Activated CD8-positive, alpha-beta T cell treated with anti-CD3 and anti-CD28 coated beads, Interleukin-2, amount 10 ng/mL, durations not matched to agents 7 days and 5 days (primary cell): ENCODE results near the gene TMEM53. TPM values are rescaled to one million over a fixed set of nuclear protein-coding genes. Genes with fewer than 3 reads are reported as not detected.
A peak's percentile ranks its signal among the peaks of the same experiment; 100 is the strongest.

Experiments
- ATAC-seq: fragments of 150-1000 bp; cut with Tn5 transposase; one replicate; pipeline ENCODE4 v1.10.0; 2021; ENCODE audit warnings: moderate library complexity
- CTCF ChIA-PET: fragments of 350-600 bp; sonication (Branson Sonifier 250); formaldehyde crosslinking; loops from one replicate; lab custom pipeline; 2021; ENCODE audit warnings: antibody characterized with exemption; lab: Charles Lee
- POLR2A ChIA-PET: fragments of 350-600 bp; sonication (Branson Sonifier 250); formaldehyde crosslinking; loops from one replicate; lab custom pipeline; 2021; ENCODE audit warnings: antibody characterized with exemption; lab: Charles Lee
- DNase-seq: peaks from one replicate; pipeline ENCODE4 v3.0.0-alpha.2; 2020
- H3K27ac Mint-ChIP-seq: one replicate; pipeline ENCODE4 v1.8.0; 2021; ENCODE audit warnings: mild to moderate bottlenecking, mixed read lengths
- H3K27me3 Mint-ChIP-seq: one replicate; pipeline ENCODE4 v1.8.0; 2021; ENCODE audit warnings: low read depth, mixed read lengths
- H3K36me3 Mint-ChIP-seq: one replicate; pipeline ENCODE4 v1.8.0; 2021; ENCODE audit warnings: low read depth, mixed read lengths
- H3K4me1 Mint-ChIP-seq: one replicate; pipeline ENCODE4 v1.8.0; 2021; ENCODE audit warnings: low read depth, mixed read lengths
- H3K4me3 Mint-ChIP-seq: one replicate; pipeline ENCODE4 v1.8.0; 2021; ENCODE audit warnings: mild to moderate bottlenecking, mixed read lengths
- H3K9me3 Mint-ChIP-seq: one replicate; pipeline ENCODE4 v1.8.0; 2022; ENCODE audit warnings: mixed read lengths; ENCODE audit not compliant: insufficient read depth
- total RNA-seq, 2 experiments: library from RNA; stranded (reverse); gene quantifications; one replicate each; pipeline ENCODE4 v1.2.3, GENCODE V29; 2021

The TMEM53 gene
- total RNA-seq, 2 experiments from 2014 or later: 4.0 to 4.6 TPM

- ATAC-seq (peak; percentile 39), DNase-seq (no peak)
- Mint-ChIP-seq H3K9me3 (no peaks in the 10 kb centered on the region), H3K27me3 (peaks cover 2% of the 10 kb centered on the region), H3K36me3 (no peaks in the 10 kb centered on the region), H3K27ac (no peak overlapping the region), H3K4me3 (no peak overlapping the region), H3K4me1 (peaks cover 8% of the 10 kb centered on the region)
- CTCF ChIA-PET: interaction anchor here (1.3 to 5.8 kb wide), 2 partner anchors 9 to 32 kb away, joined by 3 to 24 read pairs; partner anchors contain the start of gene ARMH1
- POLR2A ChIA-PET: interaction anchor here (0.6 to 1.9 kb wide), 4 partner anchors 11 to 37 kb away, joined by 3 to 9 read pairs (median 4); no protein-coding TSS in a partner anchor
Measured at GRCh38 chr1:44684525-44684924, 10.2 kb upstream of the TMEM53 start.

- ATAC-seq (no peak), DNase-seq (no peak)
- ChIA-PET CTCF (interaction anchor here (5.8 kb wide), 1 partner anchor 30 kb away, joined by 24 read pairs; no protein-coding TSS in a partner anchor), POLR2A (interaction anchor here (0.7 to 1.9 kb wide), 2 partner anchors 39 to 50 kb away, joined by 3 to 9 read pairs; no protein-coding TSS in a partner anchor)
- Mint-ChIP-seq H3K27me3 (no peaks in the 10 kb centered on the region), H3K27ac (no peak overlapping the region), H3K9me3 (no peaks in the 10 kb centered on the region), H3K4me3 (no peak overlapping the region), H3K4me1 (peaks cover 8% of the 10 kb centered on the region), H3K36me3 (no peaks in the 10 kb centered on the region)
Measured at GRCh38 chr1:44682883-44683265, 8.6 kb upstream of the TMEM53 start.

DNA sequence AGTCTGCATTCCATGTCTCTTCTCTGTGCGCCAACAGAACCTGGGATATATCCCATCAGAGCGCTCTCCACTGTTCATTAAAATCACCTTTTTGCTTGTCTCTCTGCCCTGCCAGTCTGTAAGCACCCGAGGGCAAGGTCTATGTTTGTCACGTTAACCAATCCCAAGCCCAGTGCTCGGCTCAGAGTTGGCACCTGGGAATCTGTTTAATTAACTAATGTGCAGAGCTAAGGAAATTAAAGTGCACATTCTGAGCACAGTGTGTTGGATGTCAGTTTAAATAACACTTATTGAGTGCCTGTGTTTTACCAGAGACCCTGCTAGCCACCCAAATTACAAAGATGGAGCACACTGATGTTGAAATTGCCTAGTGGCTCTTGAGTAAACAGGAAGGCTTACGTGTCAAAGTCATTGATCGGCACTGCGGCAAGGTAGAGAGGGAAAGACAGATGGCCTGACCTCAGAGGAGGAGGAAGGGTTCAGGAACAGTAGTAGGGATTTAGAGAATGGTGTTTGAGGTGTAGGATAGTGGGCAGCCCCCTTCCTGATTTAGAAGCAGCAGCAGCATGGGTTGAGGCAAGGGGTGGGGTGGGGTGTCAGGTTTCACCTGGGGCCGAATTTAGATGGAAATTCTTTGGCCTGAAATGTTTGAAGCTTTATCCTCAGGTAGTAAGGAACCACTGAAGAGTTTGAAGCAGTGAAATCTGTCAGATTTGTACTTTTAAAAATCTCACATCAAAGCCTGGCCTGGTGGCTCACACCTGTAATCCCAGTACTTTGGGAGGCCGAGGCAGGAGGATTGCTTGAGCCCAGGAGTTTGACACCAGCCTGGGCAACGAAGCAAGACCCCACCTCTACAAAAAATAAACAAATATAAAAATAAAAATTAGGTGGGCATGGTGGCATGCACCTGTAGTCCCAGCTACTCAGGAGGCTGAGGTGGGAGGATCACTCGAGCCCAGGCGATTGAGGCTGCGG is 7.9 kb upstream of the TMEM53 start:
- no peaks in the 10 kb centered on the region for H3K9me3 Mint-ChIP-seq
- no peak overlapping the region for H3K4me3 Mint-ChIP-seq
- H3K27me3 Mint-ChIP-seq: no peaks in the 10 kb centered on the region
- no peak overlapping the region for H3K27ac Mint-ChIP-seq
- POLR2A ChIA-PET: interaction anchor here (1.5 to 1.9 kb wide), 2 partner anchors 39 kb away, joined by 7 to 9 read pairs; no protein-coding TSS in a partner anchor
- no peak for DNase-seq
- CTCF ChIA-PET: interaction anchor here (5.8 kb wide), 1 partner anchor 30 kb away, joined by 24 read pairs; no protein-coding TSS in a partner anchor
- no peaks in the 10 kb centered on the region for H3K36me3 Mint-ChIP-seq
- H3K4me1 Mint-ChIP-seq: peaks cover 8% of the 10 kb centered on the region
- ATAC-seq: no peak

GRCh38 chr1:44679468-44679867 is 5.2 kb upstream of the TMEM53 start:
- no peaks in the 10 kb centered on the region for H3K36me3 Mint-ChIP-seq
- no peak overlapping the region for H3K4me3 Mint-ChIP-seq
- H3K4me1 Mint-ChIP-seq: peaks cover 11% of the 10 kb centered on the region
- ChIA-PET CTCF (interaction anchor here (1.0 to 5.8 kb wide), 2 partner anchors 18 to 27 kb away, joined by 4 to 24 read pairs; no protein-coding TSS in a partner anchor), POLR2A (no interaction called here)
- DNase-seq (no peak), ATAC-seq (no peak)
- no peaks in the 10 kb centered on the region for H3K27me3 Mint-ChIP-seq
- no peaks in the 10 kb centered on the region for H3K9me3 Mint-ChIP-seq
- H3K27ac Mint-ChIP-seq: no peak overlapping the region

- DNase-seq (no peak), ATAC-seq (no peak)
- no peaks in the 10 kb centered on the region for H3K9me3 Mint-ChIP-seq
- H3K36me3 Mint-ChIP-seq: no peaks in the 10 kb centered on the region
- ChIA-PET POLR2A (no interaction called here), CTCF (interaction anchor here (1.0 to 5.8 kb wide), 2 partner anchors 19 to 26 kb away, joined by 4 to 24 read pairs; no protein-coding TSS in a partner anchor)
- H3K4me3 Mint-ChIP-seq: no peak overlapping the region
- H3K27ac Mint-ChIP-seq: no peak overlapping the region
- peaks cover 11% of the 10 kb centered on the region for H3K4me1 Mint-ChIP-seq
- no peaks in the 10 kb centered on the region for H3K27me3 Mint-ChIP-seq
Measured at GRCh38 chr1:44678626-44679025, 4.3 kb upstream of the TMEM53 start.

DNA sequence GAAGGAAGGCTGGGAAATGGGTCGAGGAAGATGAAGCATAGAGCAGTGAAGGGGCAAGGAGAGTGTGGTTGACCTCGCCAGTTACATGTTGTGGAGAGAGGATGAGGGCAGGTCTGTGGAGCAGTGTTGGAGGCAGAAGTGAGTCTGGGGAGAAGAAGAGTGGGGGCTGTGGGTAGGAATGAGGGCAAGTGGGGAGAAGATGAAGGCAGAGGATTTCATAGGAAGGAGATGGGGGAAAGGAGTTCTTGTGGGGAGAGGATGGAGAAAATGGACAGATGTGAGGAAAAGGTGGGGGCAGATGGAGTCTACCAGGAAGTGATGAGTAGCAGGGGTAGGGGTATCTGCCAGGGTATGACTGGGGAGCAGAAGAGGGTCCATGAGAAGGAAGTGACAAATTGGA is 3.8 kb upstream of the TMEM53 start:
- ChIA-PET CTCF (interaction anchor here (0.8 to 1.4 kb wide), 3 partner anchors 19 to 33 kb away, joined by 3 to 10 read pairs (median 6); no protein-coding TSS in a partner anchor), POLR2A (interaction anchor here (1.0 kb wide), 2 partner anchors 19 to 44 kb away, joined by 3 to 7 read pairs; no protein-coding TSS in a partner anchor)
- H3K27ac Mint-ChIP-seq: no peak overlapping the region

DNA sequence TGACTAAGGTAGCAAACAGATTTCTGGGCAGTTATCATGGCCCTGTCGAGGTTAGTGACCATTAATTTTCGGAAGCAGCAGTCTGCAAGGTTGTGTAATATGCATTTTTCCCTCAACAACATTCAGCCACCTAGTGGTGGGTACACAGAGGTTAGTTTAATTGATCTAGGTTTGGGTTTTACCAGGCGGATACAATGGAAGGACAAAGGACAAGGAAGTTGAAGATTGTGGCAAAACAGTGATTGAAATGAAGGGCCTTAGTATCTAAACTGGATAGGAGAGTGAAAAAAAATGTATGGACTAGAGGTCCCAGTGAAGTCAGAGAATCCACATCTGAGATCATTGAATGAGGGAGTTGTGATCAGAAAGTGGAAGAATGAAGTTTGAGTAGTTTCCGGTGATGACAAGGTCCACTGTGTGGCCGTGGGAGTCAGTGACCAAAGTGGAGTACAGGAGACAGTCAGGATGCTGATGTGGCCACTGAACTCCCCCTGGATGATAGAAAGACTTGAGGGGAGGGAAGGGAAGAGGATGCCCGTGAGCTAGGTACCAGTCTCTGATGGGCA is 3.0 kb upstream of the TMEM53 start:
- POLR2A ChIA-PET: interaction anchor here (1.0 kb wide), 2 partner anchors 20 to 44 kb away, joined by 3 to 7 read pairs; no protein-coding TSS in a partner anchor
- H3K27me3 Mint-ChIP-seq: no peaks in the 10 kb centered on the region

More for the DNA sequence above, 3.8 kb upstream of the TMEM53 start:
- DNase-seq (no peak), ATAC-seq (no peak)
- no peaks in the 10 kb centered on the region for H3K27me3 Mint-ChIP-seq
- no peaks in the 10 kb centered on the region for H3K9me3 Mint-ChIP-seq
- H3K36me3 Mint-ChIP-seq: no peaks in the 10 kb centered on the region
- H3K4me1 Mint-ChIP-seq: peaks cover 16% of the 10 kb centered on the region
- no peak overlapping the region for H3K4me3 Mint-ChIP-seq

DNA sequence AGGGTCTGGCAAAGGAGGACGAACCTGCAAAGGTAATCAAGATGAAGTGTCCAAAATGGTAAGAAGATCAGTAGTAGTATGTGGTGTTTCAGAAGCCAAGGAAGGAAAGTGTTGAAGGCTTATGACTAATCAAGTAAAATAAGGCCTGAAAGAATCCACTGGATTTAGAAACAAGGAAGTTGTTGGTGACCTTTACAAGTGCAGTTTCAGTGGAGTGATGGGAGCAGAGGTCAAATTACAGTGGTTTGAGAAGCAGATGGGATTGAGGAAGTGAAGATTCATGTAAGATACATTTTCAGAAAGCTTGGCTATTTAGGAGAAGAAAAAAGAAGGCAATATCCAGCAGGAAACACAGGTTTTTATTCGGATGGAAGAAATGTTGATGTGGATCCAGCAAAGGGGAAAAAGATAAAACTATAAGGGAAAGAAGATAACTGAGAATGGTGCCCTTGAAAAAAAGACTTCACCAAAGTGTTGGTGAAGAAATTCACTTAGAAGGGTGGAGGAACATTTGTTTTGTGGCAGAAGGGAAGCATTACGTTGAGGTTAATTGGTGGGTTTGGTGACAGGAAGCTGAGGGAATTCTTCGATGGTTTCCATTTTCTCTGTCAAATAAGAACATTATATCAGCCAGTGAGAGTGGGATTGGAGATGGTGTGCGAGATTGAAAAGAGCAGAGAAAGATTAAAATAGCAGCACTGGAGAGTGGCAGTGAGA is 2.4 kb upstream of the TMEM53 start:
- ATAC-seq (no peak), DNase-seq (no peak)
- POLR2A ChIA-PET: interaction anchor here (0.8 to 6.0 kb wide), 2 partner anchors 24 to 54 kb away, joined by 3 to 27 read pairs; partner anchors contain the start of gene RNU5D-1
- Mint-ChIP-seq H3K4me3 (no peak overlapping the region), H3K4me1 (peaks cover 28% of the 10 kb centered on the region), H3K27ac (no peak overlapping the region), H3K27me3 (no peaks in the 10 kb centered on the region), H3K36me3 (no peaks in the 10 kb centered on the region), H3K9me3 (no peaks in the 10 kb centered on the region)
- CTCF ChIA-PET: interaction anchor here (1.2 to 1.5 kb wide), 5 partner anchors 11 to 48 kb away, joined by 3 to 4 read pairs (median 4); no protein-coding TSS in a partner anchor

More for the DNA sequence above, 3.0 kb upstream of the TMEM53 start:
- no peak overlapping the region for H3K27ac Mint-ChIP-seq
- CTCF ChIA-PET: interaction anchor here (0.8 to 1.5 kb wide), 6 partner anchors 10 to 34 kb away, joined by 3 to 10 read pairs (median 4); no protein-coding TSS in a partner anchor
- ATAC-seq (no peak), DNase-seq (no peak)
- peaks cover 23% of the 10 kb centered on the region for H3K4me1 Mint-ChIP-seq
- no peaks in the 10 kb centered on the region for H3K36me3 Mint-ChIP-seq
- H3K4me3 Mint-ChIP-seq: no peak overlapping the region
- no peaks in the 10 kb centered on the region for H3K9me3 Mint-ChIP-seq

DNA sequence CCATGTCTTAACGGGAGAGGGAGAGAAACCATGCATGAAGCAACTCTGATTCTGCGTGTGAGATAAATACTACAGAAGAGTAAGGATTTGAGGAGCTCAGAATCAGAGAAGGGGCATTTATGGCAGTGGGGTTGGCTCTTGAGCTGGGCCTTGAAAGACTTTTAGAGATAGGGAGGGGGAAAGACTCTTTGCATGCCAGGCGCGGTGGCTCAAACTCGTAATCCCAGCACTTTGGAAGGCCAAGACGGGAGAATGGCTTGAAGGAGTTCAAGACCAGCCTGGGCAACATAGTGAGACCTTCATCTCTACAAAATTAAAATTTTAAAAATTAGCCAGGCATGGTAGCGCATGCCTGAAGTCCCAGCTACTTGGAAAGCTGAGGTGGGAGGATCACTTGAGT is 905 bp upstream of the TMEM53 start:
- H3K4me1 Mint-ChIP-seq: peaks cover 28% of the 10 kb centered on the region
- peak overlapping the region; percentile 83 for H3K4me3 Mint-ChIP-seq
- ChIA-PET POLR2A (interaction anchor here (0.7 to 6.0 kb wide), 5 partner anchors 21 to 101 kb away, joined by 3 to 70 read pairs (median 20); partner anchors contain the start of gene RNU5D-1), CTCF (interaction anchor here (0.8 to 5.4 kb wide), 10 partner anchors 9 to 47 kb away, joined by 3 to 42 read pairs (median 4); no protein-coding TSS in a partner anchor)
- no peaks in the 10 kb centered on the region for H3K9me3 Mint-ChIP-seq
- H3K27ac Mint-ChIP-seq: peak overlapping the region; percentile 87
- no peaks in the 10 kb centered on the region for H3K27me3 Mint-ChIP-seq
- ATAC-seq: no peak
- DNase-seq: no peak
- H3K36me3 Mint-ChIP-seq: no peaks in the 10 kb centered on the region

DNA sequence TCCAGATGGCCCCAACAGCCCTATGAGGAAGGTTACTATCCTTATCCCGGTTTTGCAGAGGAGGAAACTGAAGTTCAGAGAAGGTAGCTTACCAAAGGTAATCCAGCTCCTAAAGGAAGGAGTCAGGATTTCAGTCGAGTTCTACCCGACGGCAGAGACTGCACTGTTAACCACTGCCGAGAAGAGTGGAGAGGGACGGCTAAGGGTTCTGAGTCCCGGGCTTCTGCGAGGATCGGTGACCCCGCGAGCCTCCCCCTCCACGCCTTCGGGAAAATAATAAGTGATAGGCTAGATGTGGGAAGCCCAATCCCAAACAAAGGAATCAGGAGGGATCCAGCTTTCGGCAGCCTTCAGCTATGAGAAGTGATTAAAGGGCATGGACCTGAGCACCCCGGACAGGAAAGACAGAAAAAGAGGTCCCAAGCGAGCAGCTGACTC is 587 bp downstream of the TMEM53 start:
- ATAC-seq (no peak), DNase-seq (no peak)
- ChIA-PET CTCF (interaction anchor here (0.6 to 5.4 kb wide), 11 partner anchors 12 to 630 kb away, joined by 3 to 42 read pairs (median 4); no protein-coding TSS in a partner anchor), POLR2A (interaction anchor here (0.7 to 6.0 kb wide), 7 partner anchors 10 to 57 kb away, joined by 3 to 70 read pairs (median 9); partner anchors contain the start of gene RNU5D-1)
- Mint-ChIP-seq H3K4me1 (peaks cover 28% of the 10 kb centered on the region), H3K9me3 (no peaks in the 10 kb centered on the region), H3K27ac (peak overlapping the region; percentile 44), H3K27me3 (no peaks in the 10 kb centered on the region), H3K36me3 (no peaks in the 10 kb centered on the region), H3K4me3 (peak overlapping the region; percentile 83)
